Uterus (tissue), 4 donors: ENCODE results near the gene EMP2. TPM values are rescaled to one million over a fixed set of nuclear protein-coding genes. Genes with fewer than 3 reads are reported as not detected.
A peak's percentile ranks its signal among the peaks of the same experiment; 100 is the strongest.

Experiments used
- DNase-seq, 2 donors: peaks; one replicate each; pipeline ENCODE4 v3.0.0-alpha.2; 2019 to 2020
- H3K27ac ChIP-seq, 2 donors: fragments of 200-600 bp; sonication (generic); 1 replicate in 1 of 2; 2 replicates in 1 of 2; pipeline ENCODE4 v1.5.1; 2016 to 2018
- H3K27me3 ChIP-seq, 2 donors: fragments of 200-600 bp; sonication (generic); one replicate each; pipeline ENCODE4 v1.5.1; 2018 to 2019; ENCODE audit warnings: control low read depth in 1 of 2
- H3K36me3 ChIP-seq, 2 donors: fragments of 200-600 bp; sonication (generic); one replicate each; pipeline ENCODE4 v1.5.1; 2019; ENCODE audit warnings: control low read depth in 1 of 2
- H3K4me1 ChIP-seq, 2 donors: fragments of 200-600 bp; sonication (generic); one replicate each; pipeline ENCODE4 v1.5.1; 2018 to 2019; ENCODE audit warnings: control low read depth in 1 of 2
- H3K4me3 ChIP-seq, 2 donors: fragments of 200-600 bp; sonication (generic); 1 replicate in 1 of 2; 2 replicates in 1 of 2; pipeline ENCODE4 v1.5.1; 2018 to 2019; ENCODE audit warnings: mild to moderate bottlenecking in 1 of 2
- H3K9me3 ChIP-seq, 2 donors: fragments of 200-600 bp; sonication (generic); one replicate each; pipeline ENCODE4 v1.5.1; 2019; ENCODE audit warnings: control low read depth in 1 of 2
- POLR2A ChIP-seq, 2 donors: fragments of 450-650 bp; IDR thresholded peaks; one replicate each; pipeline ENCODE4 v1.6.1; 2016; ENCODE audit warnings: antibody characterized with exemption in 2 of 2, mild to moderate bottlenecking in 1 of 2, moderate library complexity in 1 of 2
- intact Hi-C: fragments of 100-400 bp; cut with DNase I; formaldehyde crosslinking; loops from one replicate; pipeline ENCODE4 v1.15.1; 2023; ENCODE audit warnings: low total_unique reads
- total RNA-seq, 4 donors: library from RNA; depleted of rRNA in 3 of 4; stranded (reverse); fragments of >200 nt in 3 of 4; gene quantifications; one replicate each; pipeline versions ENCODE4 v1.1.0 to v1.2.4, GENCODE V29; 2014 to 2023
- TF ChIP-seq, protein P1 (sequence below), 4 experiments: fragments of 200-600 bp in 2 of 4; fragments of 450-650 bp in 2 of 4; sonication (generic) in 2 of 4; IDR thresholded peaks; one replicate each; pipeline ENCODE4 v1.5.1; 2016 to 2019; ENCODE audit warnings: antibody characterized with exemption in 4 of 4, mild to moderate bottlenecking in 2 of 4, moderate library complexity in 1 of 4
- donor health status: DM: yes; HTN: yes; CAD: no.

Gene EMP2
- total RNA-seq, 4 donors from 2014 or later, result 16.4 to 88.3 (median 32.1) TPM

DNA sequence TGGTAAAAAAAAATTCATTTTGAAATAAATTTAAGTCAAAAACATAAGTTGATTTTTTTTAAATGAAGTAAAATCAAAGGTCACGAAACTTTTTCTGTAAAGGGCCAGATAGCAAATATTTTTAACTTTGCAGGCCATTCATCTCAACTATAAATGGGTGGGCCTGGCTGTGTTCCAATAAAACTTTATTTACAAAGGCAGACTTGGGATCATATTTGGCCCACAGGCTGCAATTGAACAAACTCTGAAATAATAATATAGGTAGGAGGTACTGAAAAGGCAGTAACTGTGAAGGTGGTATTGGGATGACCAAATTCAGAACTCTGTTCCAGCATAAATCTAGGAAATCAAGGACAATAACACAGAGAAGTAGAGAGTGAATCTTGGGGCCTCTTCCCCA, 12.2 kb upstream of the EMP2 start:
- no peak for DNase-seq
- no peak overlapping the region for H3K4me3 ChIP-seq
- H3K27ac ChIP-seq, result no peak overlapping the region
- H3K4me1 ChIP-seq, result no peaks in the 10 kb centered on the region
- no peaks in the 10 kb centered on the region for H3K36me3 ChIP-seq
- intact Hi-C loops, result no loop called here
- no peaks in the 10 kb centered on the region for H3K27me3 ChIP-seq
- no peaks in the 10 kb centered on the region for H3K9me3 ChIP-seq
- TF ChIP-seq POLR2A (IDR thresholded peaks at IDR 0.05), result no peak
- TF ChIP-seq, protein P1, sequence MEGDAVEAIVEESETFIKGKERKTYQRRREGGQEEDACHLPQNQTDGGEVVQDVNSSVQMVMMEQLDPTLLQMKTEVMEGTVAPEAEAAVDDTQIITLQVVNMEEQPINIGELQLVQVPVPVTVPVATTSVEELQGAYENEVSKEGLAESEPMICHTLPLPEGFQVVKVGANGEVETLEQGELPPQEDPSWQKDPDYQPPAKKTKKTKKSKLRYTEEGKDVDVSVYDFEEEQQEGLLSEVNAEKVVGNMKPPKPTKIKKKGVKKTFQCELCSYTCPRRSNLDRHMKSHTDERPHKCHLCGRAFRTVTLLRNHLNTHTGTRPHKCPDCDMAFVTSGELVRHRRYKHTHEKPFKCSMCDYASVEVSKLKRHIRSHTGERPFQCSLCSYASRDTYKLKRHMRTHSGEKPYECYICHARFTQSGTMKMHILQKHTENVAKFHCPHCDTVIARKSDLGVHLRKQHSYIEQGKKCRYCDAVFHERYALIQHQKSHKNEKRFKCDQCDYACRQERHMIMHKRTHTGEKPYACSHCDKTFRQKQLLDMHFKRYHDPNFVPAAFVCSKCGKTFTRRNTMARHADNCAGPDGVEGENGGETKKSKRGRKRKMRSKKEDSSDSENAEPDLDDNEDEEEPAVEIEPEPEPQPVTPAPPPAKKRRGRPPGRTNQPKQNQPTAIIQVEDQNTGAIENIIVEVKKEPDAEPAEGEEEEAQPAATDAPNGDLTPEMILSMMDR (IDR thresholded peaks at IDR 0.05), result no peak

DNA sequence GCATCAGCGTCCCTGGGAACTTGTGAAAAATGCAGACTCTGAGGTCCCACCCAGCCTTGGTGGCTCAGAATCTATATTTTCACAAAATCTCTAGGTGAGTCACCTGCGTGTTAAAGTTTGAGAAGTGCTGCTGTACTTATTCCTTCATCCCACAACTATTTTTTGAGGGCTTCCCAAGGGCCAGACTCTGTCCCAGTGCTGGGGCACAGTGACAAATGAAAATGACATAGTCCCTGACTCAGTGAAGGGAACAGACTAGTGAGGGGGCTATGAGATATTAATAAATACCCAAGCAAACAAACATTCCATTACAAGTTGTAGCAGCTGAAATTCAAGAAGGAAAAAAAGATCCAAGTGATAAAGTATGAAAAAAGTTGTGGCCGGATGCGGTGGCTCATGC, 9.9 kb upstream of the EMP2 start:
- no peaks in the 10 kb centered on the region for H3K9me3 ChIP-seq
- H3K36me3 ChIP-seq, result no peaks in the 10 kb centered on the region
- no peaks in the 10 kb centered on the region for H3K4me1 ChIP-seq
- no peak overlapping the region for H3K4me3 ChIP-seq
- no peak overlapping the region for H3K27ac ChIP-seq
- TF ChIP-seq, protein P1 (IDR thresholded peaks at IDR 0.05), result no peak
- no peak for TF ChIP-seq POLR2A (IDR thresholded peaks at IDR 0.05)
- intact Hi-C loops, result no loop called here
- H3K27me3 ChIP-seq, result no peaks in the 10 kb centered on the region
- no peak for DNase-seq

DNA sequence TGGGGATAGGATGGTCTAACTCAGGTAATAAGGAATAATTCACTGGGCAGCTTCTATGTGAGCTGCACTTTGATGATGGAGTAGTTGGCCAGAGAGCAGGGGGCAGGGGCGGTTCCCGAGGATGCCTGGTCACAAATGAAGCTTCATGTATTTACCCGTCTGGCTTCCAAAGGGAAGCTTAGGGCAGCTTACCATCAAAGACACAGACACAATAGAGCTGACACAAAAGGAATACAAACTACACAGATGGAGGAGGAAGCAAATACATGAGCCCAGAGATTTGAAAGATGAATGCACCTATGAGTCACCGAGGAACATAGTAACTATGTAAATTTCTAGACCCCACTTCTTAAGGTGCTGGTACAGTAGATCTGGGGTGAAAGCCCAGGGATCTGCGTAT, 8.7 kb upstream of the EMP2 start:
- Histone ChIP-seq H3K9me3 (no peaks in the 10 kb centered on the region), H3K4me3 (no peak overlapping the region), H3K4me1 (no peaks in the 10 kb centered on the region), H3K27ac (no peak overlapping the region), H3K27me3 (no peaks in the 10 kb centered on the region), H3K36me3 (no peaks in the 10 kb centered on the region)
- TF ChIP-seq, protein P1 (IDR thresholded peaks at IDR 0.05), result no peak
- TF ChIP-seq POLR2A (IDR thresholded peaks at IDR 0.05), result no peak
- intact Hi-C loops, result no loop called here
- no peak for DNase-seq

DNA sequence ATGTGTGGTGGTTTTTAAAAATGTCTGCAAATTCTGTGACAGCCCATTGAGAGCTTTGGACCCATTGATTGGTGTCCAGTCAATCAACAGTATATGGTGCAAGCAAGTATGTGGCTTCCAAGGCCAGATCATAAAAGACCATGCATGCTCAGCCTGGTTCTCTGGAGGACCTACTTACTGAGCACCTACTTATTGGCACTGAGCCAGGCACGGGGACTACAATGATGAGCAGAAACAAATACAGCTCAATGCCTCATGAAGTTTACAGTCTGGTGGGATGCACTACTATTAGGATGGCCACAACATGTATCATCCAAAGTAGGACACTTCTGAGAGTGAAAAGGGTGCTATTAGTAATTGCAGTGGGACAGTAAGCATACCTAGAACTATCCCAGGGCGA, 7.2 kb upstream of the EMP2 start:
- H3K27ac ChIP-seq, result no peak overlapping the region
- intact Hi-C loops, result no loop called here
- no peaks in the 10 kb centered on the region for H3K4me1 ChIP-seq
- H3K4me3 ChIP-seq, result no peak overlapping the region
- TF ChIP-seq POLR2A (IDR thresholded peaks at IDR 0.05), result no peak
- no peaks in the 10 kb centered on the region for H3K27me3 ChIP-seq
- peak in 1 of 2 donors; percentile 24 for DNase-seq
- no peaks in the 10 kb centered on the region for H3K9me3 ChIP-seq
- H3K36me3 ChIP-seq, result no peaks in the 10 kb centered on the region

DNA sequence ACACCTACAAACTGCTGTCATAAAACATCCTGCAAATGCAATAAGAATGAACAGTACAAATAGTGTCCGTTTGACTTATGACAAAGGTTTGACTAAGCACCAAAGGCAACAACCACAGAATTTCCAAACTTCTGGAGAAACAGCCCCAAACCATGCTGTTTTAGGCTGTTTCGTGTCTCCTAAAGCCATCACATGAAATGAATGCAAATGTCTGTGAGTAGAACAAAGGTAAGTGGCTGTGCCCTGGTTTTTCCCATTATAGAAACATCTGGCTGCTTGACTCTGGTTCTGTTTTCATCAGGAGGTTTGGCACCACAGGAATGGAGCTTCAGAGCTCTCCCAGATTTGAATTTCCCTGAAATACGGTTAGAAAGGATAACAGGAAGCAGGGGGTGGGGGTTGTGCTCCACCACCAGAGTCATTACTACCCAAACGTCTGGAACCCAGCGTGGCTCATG, 4.6 kb upstream of the EMP2 start:
- no peak for TF ChIP-seq POLR2A (IDR thresholded peaks at IDR 0.05)
- TF ChIP-seq, protein P1 (IDR thresholded peaks at IDR 0.05), result no peak
- H3K4me1 ChIP-seq, result no peaks in the 10 kb centered on the region
- H3K9me3 ChIP-seq, result no peaks in the 10 kb centered on the region
- no peak overlapping the region for H3K4me3 ChIP-seq
- H3K36me3 ChIP-seq, result no peaks in the 10 kb centered on the region
- no peak overlapping the region for H3K27ac ChIP-seq
- H3K27me3 ChIP-seq, result no peaks in the 10 kb centered on the region
- intact Hi-C loops, result no loop called here
- no peak for DNase-seq

DNA sequence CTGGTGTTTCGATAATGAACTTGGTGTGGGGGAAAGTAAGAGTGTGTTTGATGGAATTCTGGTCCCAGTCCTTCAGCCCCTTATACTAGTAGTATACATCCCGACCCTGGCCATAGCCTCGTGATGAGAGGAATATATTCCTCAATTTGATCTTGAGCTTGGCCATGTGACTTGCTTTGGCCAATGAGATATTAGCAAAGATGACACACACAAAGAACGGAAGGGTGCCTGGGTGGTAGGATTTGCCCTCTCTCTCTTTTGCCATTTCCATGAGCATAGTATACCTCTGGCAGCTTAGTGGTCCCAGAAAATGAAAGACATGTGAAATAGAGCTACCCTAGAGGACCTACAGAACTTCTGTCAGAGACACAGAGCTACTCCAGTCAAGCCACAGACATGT, 2.9 kb upstream of the EMP2 start:
- no peak for DNase-seq
- intact Hi-C loops, result no loop called here
- no peak overlapping the region for H3K4me3 ChIP-seq
- TF ChIP-seq POLR2A (IDR thresholded peaks at IDR 0.05), result no peak
- TF ChIP-seq, protein P1 (IDR thresholded peaks at IDR 0.05), result no peak
- no peaks in the 10 kb centered on the region for H3K36me3 ChIP-seq
- H3K27ac ChIP-seq, result no peak overlapping the region
- no peaks in the 10 kb centered on the region for H3K9me3 ChIP-seq
- H3K27me3 ChIP-seq, result no peaks in the 10 kb centered on the region
- H3K4me1 ChIP-seq, result peaks cover 0 to 2% of the 10 kb centered on the region in 2 donors
